Activated CD4-positive, alpha-beta memory T cell treated with anti-CD3 and anti-CD28 coated beads, Interleukin-2, amount 10 ng/mL, durations not matched to agents 7 days and 5 days (primary cell): ENCODE data around the gene GINS3. TPM values are rescaled to one million over a fixed set of nuclear protein-coding genes. Genes with fewer than 3 reads are reported as not detected.

Source experiments
- total RNA-seq, 2 experiments: library from RNA; stranded (reverse); gene quantifications; one replicate each; pipeline ENCODE4 v1.2.3, GENCODE V29; 2021

GINS3 gene
- total RNA-seq, 2 experiments from 2014 or later = 10.2 to 11.0 TPM

Other genes with a start within 250 kb of the GINS3 start
- gene CSNK2A2, start 194.4 kb upstream of the GINS3 start, total RNA-seq = 10 to 100 TPM; 67.5 to 67.9 TPM
- gene PRSS54, start 97.4 kb upstream of the GINS3 start, total RNA-seq = not detected
- gene NDRG4, start 107.7 kb downstream of the GINS3 start, total RNA-seq = 1 to 10 TPM in 1 of 2 experiments, under 1 TPM in 1; 0.83 to 1.2 TPM
- gene SETD6, start 123.0 kb downstream of the GINS3 start, total RNA-seq = 1 to 10 TPM; 8.9 to 9.2 TPM
- 100 to 1,000 TPM; 226 to 236 TPM for gene CNOT1, start 237.4 kb downstream of the GINS3 start, total RNA-seq